ENCODE measurements around the gene WFIKKN1. TPM values are rescaled to one million over a fixed set of nuclear protein-coding genes. Genes with fewer than 3 reads are reported as not detected.

The WFIKKN1 gene
- total RNA-seq, 1 donor from 2014 or later, result 8.5 TPM

DNA sequence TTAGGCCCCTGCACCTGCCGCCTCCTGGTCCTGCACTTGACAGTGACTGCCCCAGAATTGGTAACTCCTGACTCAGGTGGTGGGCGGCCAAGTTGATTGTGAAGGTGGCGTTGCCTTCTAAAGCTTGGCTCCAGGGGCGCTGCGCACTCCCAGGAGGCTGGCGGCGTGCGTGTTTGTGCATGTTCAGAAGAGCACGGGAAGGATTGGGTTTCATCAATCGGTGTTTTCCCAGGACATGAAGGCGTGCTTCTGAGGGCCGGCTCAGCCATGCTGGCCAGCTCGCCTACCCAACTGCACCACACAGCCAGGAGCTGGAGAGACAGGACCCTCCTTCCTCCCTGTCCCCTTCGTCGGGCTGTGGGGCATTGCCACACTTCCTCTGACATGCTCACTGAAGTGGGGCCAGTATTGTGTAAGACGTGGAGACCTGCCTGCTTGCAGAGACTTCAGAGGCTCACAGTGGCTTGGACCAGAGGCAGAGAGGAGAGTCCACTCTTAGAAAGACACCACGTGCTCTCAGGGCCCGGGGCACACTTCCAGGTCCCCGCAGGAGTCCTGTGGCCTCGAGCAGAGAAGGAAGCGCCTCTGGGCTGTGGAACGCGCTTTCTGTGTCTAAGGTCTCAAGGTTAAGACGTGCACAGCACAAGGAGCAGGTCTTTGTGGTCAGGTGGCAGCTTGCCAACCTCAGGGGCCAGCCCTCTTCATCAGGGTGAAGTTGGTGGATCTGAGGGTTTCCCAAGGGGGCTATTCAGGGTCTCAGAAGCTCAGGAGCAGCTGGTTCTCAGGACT lies 38.1 kb upstream of the WFIKKN1 start:
- H3K4me3 Mint-ChIP-seq, result peak overlapping the region; percentile 94
- H3K27ac Mint-ChIP-seq (ENCODE audit: unreplicated experiment), result peak overlapping the region; percentile 12
- H3K4me1 Mint-ChIP-seq, result peaks cover 23% of the 10 kb centered on the region
- H3K9me3 Mint-ChIP-seq, result no peaks in the 10 kb centered on the region
- TF ChIP-seq, protein P1, sequence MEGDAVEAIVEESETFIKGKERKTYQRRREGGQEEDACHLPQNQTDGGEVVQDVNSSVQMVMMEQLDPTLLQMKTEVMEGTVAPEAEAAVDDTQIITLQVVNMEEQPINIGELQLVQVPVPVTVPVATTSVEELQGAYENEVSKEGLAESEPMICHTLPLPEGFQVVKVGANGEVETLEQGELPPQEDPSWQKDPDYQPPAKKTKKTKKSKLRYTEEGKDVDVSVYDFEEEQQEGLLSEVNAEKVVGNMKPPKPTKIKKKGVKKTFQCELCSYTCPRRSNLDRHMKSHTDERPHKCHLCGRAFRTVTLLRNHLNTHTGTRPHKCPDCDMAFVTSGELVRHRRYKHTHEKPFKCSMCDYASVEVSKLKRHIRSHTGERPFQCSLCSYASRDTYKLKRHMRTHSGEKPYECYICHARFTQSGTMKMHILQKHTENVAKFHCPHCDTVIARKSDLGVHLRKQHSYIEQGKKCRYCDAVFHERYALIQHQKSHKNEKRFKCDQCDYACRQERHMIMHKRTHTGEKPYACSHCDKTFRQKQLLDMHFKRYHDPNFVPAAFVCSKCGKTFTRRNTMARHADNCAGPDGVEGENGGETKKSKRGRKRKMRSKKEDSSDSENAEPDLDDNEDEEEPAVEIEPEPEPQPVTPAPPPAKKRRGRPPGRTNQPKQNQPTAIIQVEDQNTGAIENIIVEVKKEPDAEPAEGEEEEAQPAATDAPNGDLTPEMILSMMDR (conservative IDR thresholded peaks at IDR 0.05), result no peak
- H3K27me3 Mint-ChIP-seq (ENCODE audit: low read depth), result peaks cover 18% of the 10 kb centered on the region
- no peak for DNase-seq (ENCODE audit: low read depth, low spot score)
- H3K36me3 Mint-ChIP-seq (ENCODE audit: low read depth), result peaks cover 13% of the 10 kb centered on the region

DNA sequence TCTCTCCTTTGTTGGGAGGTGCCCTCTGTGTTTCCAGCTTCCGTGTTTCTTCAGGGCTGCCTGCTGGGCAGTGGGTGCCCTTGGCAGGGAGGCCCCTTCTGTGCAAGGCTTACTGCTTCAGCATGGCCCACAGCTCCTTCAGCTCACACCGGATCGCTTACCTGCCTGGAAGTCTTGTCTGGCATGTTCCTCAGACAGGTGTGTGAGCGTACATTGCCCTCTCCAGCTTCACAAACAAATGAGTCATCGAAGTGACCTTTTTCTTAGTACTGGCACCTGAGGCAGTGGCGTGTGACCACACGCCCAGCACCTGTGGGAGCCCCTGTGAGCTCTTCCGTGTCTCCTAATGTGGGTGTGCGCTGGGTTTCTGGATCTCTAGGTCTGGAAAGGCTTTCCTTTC lies 37.4 kb upstream of the WFIKKN1 start:
- DNase-seq (ENCODE audit: low read depth, low spot score), result no peak
- H3K27me3 Mint-ChIP-seq (ENCODE audit: low read depth), result peaks cover 18% of the 10 kb centered on the region
- TF ChIP-seq, protein P1 (conservative IDR thresholded peaks at IDR 0.05), result no peak
- no peaks in the 10 kb centered on the region for H3K9me3 Mint-ChIP-seq
- peaks cover 13% of the 10 kb centered on the region for H3K36me3 Mint-ChIP-seq (ENCODE audit: low read depth)
- no peak overlapping the region for H3K27ac Mint-ChIP-seq (ENCODE audit: unreplicated experiment)
- peaks cover 21% of the 10 kb centered on the region for H3K4me1 Mint-ChIP-seq
- H3K4me3 Mint-ChIP-seq, result peak overlapping the region; percentile 70

DNA sequence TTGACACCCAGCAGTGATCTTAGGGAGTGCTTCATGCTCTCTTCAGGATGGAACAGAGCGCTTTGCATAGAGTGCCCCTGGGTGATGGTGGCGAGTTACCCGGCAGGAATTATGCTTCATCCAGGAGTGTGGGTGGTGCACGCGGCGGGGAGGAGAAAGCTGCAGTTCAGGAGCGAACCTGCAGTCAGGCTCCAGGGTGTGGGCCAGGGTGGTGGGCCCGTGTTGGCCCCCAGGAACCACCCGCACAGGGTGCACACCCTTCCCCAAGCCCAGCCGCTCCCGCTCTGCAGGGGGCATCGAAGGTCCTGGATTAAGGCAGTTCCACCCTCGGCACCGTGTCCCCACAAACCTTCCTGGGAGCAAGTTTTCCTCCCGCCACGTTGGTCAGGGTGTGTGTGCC lies 37.0 kb upstream of the WFIKKN1 start:
- no peaks in the 10 kb centered on the region for H3K9me3 Mint-ChIP-seq
- H3K4me3 Mint-ChIP-seq, result peak overlapping the region; percentile 70
- peaks cover 17% of the 10 kb centered on the region for H3K4me1 Mint-ChIP-seq
- TF ChIP-seq, protein P1 (conservative IDR thresholded peaks at IDR 0.05), result no peak
- no peak overlapping the region for H3K27ac Mint-ChIP-seq (ENCODE audit: unreplicated experiment)
- H3K36me3 Mint-ChIP-seq (ENCODE audit: low read depth), result peaks cover 13% of the 10 kb centered on the region
- H3K27me3 Mint-ChIP-seq (ENCODE audit: low read depth), result peaks cover 14% of the 10 kb centered on the region
- DNase-seq (ENCODE audit: low read depth, low spot score), result no peak

DNA sequence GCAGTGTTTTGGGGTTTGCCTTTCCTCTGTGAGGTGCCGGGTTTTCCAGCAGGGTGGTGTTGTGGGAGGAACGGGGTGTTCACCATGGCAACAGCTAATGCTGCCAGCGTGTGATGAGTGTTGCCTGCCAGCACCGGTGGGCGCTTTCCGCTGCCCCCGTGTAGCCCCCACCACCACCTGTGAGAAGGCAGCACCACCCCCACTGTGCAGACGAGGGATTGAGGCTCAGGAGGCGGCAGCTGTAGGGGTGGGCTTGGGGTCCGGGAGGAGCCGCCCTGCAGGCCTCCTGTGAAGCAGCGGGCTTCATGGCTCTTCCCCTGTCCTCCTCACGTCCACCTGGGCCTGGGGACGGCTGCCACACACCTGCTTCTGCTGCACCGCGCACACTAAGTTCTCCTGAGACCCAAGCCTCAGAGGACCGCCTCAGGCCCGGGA lies 35.7 kb upstream of the WFIKKN1 start:
- Mint-ChIP-seq H3K4me3 (no peak overlapping the region), H3K27ac (ENCODE audit: unreplicated experiment) (no peak overlapping the region), H3K36me3 (ENCODE audit: low read depth) (peaks cover 10% of the 10 kb centered on the region), H3K9me3 (no peaks in the 10 kb centered on the region), H3K4me1 (peaks cover 13% of the 10 kb centered on the region), H3K27me3 (ENCODE audit: low read depth) (peaks cover 8% of the 10 kb centered on the region)
- TF ChIP-seq, protein P1 (conservative IDR thresholded peaks at IDR 0.05), result no peak
- DNase-seq (ENCODE audit: low read depth, low spot score), result no peak

DNA sequence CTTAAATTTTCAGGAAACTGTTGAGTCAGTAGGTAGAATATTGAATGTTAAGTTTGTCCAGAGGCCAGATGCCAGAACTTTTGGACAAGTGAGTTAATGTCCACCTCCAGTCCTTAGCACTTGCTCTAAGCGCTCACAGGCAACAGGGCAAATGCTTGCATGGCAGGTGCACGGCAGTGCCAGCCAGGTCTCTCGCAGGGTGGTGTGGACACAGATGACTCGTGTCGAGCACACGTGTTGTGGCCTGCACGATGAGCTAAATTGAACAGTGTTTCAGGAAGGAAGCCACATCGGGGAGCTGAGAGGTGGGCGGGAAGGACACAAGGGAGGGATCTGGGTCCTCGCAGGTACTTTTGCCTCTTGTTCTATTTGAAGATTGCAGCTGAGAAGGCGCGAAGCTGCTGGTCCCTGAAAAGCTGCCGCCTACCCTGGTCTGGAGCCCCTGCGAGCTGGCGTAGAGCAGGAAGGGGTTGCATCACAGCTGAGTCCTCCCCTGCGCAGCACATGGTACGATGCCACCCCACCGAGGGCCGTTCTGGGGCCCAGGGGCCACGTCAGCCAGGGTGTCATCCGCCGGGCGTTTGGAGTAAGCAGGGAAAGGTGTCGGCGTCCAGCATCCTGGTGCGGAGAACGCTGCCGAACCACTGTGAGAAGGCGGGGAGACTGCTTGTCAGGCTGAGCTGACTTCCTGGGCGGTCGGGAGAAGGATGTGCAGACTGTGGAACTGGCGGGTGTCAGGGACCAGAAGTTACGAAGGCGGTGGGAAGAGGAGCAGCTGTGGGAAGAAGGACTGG lies 34.6 kb upstream of the WFIKKN1 start:
- H3K27ac Mint-ChIP-seq (ENCODE audit: unreplicated experiment), result no peak overlapping the region
- peaks cover 6% of the 10 kb centered on the region for H3K36me3 Mint-ChIP-seq (ENCODE audit: low read depth)
- H3K4me1 Mint-ChIP-seq, result peaks cover 9% of the 10 kb centered on the region
- H3K4me3 Mint-ChIP-seq, result no peak overlapping the region
- TF ChIP-seq, protein P1 (conservative IDR thresholded peaks at IDR 0.05), result no peak
- peaks cover 1% of the 10 kb centered on the region for H3K27me3 Mint-ChIP-seq (ENCODE audit: low read depth)
- H3K9me3 Mint-ChIP-seq, result no peaks in the 10 kb centered on the region
- no peak for DNase-seq (ENCODE audit: low read depth, low spot score)

Measured in neural crest cell (in vitro differentiated cells).